Endothelial cell of umbilical vein (primary cell): ENCODE results near the gene DNAL1.

ENCODE experiments used
- EZH2 ChIP-seq: IDR thresholded peaks from 2 replicates; pipeline ENCODE4 v1.6.1; 2012; ENCODE audit warnings: borderline replicate concordance, low read depth, mild to moderate bottlenecking, moderate library complexity, low read length, inconsistent platforms; ENCODE audit not compliant: severe bottlenecking
- FOS ChIP-seq: IDR thresholded peaks from 2 replicates; pipeline ENCODE4 v1.6.1; 2011; ENCODE audit warnings: mild to moderate bottlenecking, low read length, moderate library complexity, borderline replicate concordance; ENCODE audit not compliant: insufficient read depth
- GATA2 ChIP-seq: IDR thresholded peaks from 2 replicates; pipeline ENCODE4 v1.7.0; 2011; ENCODE audit warnings: low read depth, mild to moderate bottlenecking, moderate library complexity, mixed read lengths, low read length; ENCODE audit not compliant: insufficient read length, insufficient read depth
- JUN ChIP-seq: IDR thresholded peaks from 2 replicates; pipeline ENCODE4 v1.6.1; 2011; ENCODE audit warnings: borderline replicate concordance, low read depth; ENCODE audit not compliant: insufficient read length, insufficient read depth
- MYC ChIP-seq: IDR thresholded peaks from one replicate; pipeline ENCODE4 v1.6.1; 2011; ENCODE audit warnings: mild to moderate bottlenecking, low read depth, low read length
- POLR2A ChIP-seq: IDR thresholded peaks from 2 replicates; pipeline ENCODE4 v1.6.1; 2012; ENCODE audit warnings: low read depth, mild to moderate bottlenecking, control low read depth, low read length
- POLR2AphosphoS5 ChIP-seq: IDR thresholded peaks from 2 replicates; pipeline ENCODE4 v1.6.1; 2012; ENCODE audit warnings: low read depth, mild to moderate bottlenecking, control low read depth, low read length, moderate library complexity; ENCODE audit not compliant: insufficient read depth
- TF ChIP-seq, protein P1 (sequence below), 2 donors: IDR thresholded peaks; 1 replicate in 1 of 2; 2 replicates in 1 of 2; pipeline ENCODE4 v1.5.1; 2011; ENCODE audit warnings: low read length in 2 of 2, mild to moderate bottlenecking in 2 of 2, moderate library complexity in 2 of 2, control low read depth in 1 of 2, inconsistent platforms in 1 of 2, low read depth in 1 of 2; ENCODE audit not compliant: insufficient read depth in 1 of 2; ENCODE audit errors: extremely low read depth in 1 of 2
- TF ChIP-seq, protein P2 (sequence below): IDR thresholded peaks from 2 replicates; pipeline ENCODE4 v1.6.1; 2011; ENCODE audit not compliant: insufficient read depth, insufficient read length

DNA sequence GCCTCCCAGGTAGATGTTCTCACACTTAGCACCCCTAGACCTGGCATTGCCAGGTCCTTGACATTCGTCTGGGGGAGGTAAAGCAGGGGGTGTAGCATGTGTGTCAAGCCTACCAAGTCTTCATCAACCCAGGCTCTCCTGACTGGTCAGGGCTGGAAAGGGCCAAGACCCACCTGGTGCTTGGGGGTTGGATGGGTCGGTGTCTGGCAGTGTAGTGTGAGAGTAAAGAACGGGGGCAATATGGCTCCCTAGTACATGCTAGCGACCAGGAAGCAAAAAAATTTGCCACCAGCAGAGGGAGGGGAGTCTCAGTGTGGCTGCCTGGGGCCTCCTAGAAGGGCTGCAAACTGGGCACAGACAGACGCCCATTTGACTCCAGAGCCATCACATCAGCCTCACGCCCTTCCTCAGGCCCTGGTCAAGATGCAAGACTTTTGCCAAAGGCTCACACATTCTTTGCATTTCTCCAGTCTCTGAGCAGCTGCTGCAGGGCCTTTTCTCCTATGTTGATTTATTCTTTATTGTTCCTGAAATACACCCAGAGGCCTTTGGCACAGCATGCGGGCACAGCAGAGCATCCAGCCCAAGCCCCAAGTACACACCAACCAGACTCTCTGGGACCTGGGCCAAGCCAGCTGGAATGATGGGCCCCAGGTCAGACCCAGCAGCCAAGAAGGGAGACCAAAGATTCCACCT lies 107.7 kb downstream of the DNAL1 start:
- peak; percentile 13 for TF ChIP-seq POLR2A
- TF ChIP-seq, protein P1, sequence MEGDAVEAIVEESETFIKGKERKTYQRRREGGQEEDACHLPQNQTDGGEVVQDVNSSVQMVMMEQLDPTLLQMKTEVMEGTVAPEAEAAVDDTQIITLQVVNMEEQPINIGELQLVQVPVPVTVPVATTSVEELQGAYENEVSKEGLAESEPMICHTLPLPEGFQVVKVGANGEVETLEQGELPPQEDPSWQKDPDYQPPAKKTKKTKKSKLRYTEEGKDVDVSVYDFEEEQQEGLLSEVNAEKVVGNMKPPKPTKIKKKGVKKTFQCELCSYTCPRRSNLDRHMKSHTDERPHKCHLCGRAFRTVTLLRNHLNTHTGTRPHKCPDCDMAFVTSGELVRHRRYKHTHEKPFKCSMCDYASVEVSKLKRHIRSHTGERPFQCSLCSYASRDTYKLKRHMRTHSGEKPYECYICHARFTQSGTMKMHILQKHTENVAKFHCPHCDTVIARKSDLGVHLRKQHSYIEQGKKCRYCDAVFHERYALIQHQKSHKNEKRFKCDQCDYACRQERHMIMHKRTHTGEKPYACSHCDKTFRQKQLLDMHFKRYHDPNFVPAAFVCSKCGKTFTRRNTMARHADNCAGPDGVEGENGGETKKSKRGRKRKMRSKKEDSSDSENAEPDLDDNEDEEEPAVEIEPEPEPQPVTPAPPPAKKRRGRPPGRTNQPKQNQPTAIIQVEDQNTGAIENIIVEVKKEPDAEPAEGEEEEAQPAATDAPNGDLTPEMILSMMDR (IDR thresholded peaks at IDR 0.05; ENCODE audit: extremely low read depth in 1 of 2, insufficient read depth in 1 of 2, low read depth in 1 of 2, low read length in 2 of 2), result peak; percentile 32 to 45
- TF ChIP-seq EZH2, result no peak
- no peak for TF ChIP-seq MYC
- no peak for TF ChIP-seq JUN
- no peak for TF ChIP-seq FOS
- TF ChIP-seq POLR2AphosphoS5, result peak; percentile 64
- TF ChIP-seq, protein P2, sequence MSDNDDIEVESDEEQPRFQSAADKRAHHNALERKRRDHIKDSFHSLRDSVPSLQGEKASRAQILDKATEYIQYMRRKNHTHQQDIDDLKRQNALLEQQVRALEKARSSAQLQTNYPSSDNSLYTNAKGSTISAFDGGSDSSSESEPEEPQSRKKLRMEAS, result no peak
- TF ChIP-seq GATA2, result no peak
